IMR-90 (cell line): Measurements from ENCODE around the gene AICDA. TPM values are rescaled to one million over a fixed set of nuclear protein-coding genes. Genes with fewer than 3 reads are reported as not detected.

Experiments used
- ATAC-seq: fragments of 200-7000 bp; cut with Tn5 transposase; 2 replicates; pipeline ENCODE4 v1.9.1; 2020; ENCODE audit warnings: low read depth, mild to moderate bottlenecking, moderate library complexity
- BruUV-seq: library from RNA; stranded (reverse); fragments of 400-500 nt; replicated peaks from 2 replicates; lab custom pipeline; 2021; lab: Mats Ljungman, UMichigan
- CTCF ChIA-PET: fragments of 300-600 bp; formaldehyde crosslinking; extraction: SDS; loops from one replicate; lab custom pipeline; 2021; ENCODE audit warnings: antibody characterized with exemption; lab: Yijun Ruan, JAX
- POLR2A ChIA-PET: fragments of 300-600 bp; sonication (Branson Sonifier 250); formaldehyde crosslinking; loops from one replicate; lab custom pipeline; 2022; ENCODE audit warnings: antibody characterized with exemption; ENCODE audit not compliant: unreplicated experiment; lab: Charles Lee
- DNase-seq: peaks from one replicate; pipeline ENCODE4 v3.0.0; 2013
- H2AFZ ChIP-seq: replicated peaks from 2 replicates; pipeline ENCODE3; 2013; ENCODE audit warnings: low read length, mild to moderate bottlenecking; ENCODE audit not compliant: poor library complexity
- H2AK5ac ChIP-seq: 2 replicates; pipeline ENCODE4 v1.6.1; 2013; ENCODE audit warnings: low read depth, low read length, inconsistent platforms
- H2AK9ac ChIP-seq: replicated peaks from 2 replicates; pipeline ENCODE3; 2013; ENCODE audit warnings: mild to moderate bottlenecking, low read depth, low read length, moderate library complexity; ENCODE audit not compliant: poor library complexity
- H2BK120ac ChIP-seq: 2 replicates; pipeline ENCODE4 v1.6.1; 2013; ENCODE audit warnings: low read depth, low read length, inconsistent platforms
- H2BK15ac ChIP-seq: 3 replicates; pipeline ENCODE4 v1.6.1; 2013; ENCODE audit warnings: low read depth, low read length, inconsistent platforms
- H2BK20ac ChIP-seq: 2 replicates; pipeline ENCODE4 v1.6.1; 2013; ENCODE audit warnings: low read depth, mild to moderate bottlenecking, inconsistent platforms, low read length, moderate library complexity
- H2BK5ac ChIP-seq: 2 replicates; pipeline ENCODE4 v1.6.1; 2013; ENCODE audit warnings: mild to moderate bottlenecking, low read depth, low read length, inconsistent platforms; ENCODE audit not compliant: poor library complexity, severe bottlenecking
- H3K14ac ChIP-seq: replicated peaks from 2 replicates; pipeline ENCODE4 v1.6.1; 2013; ENCODE audit warnings: low read depth, low read length, inconsistent platforms
- H3K18ac ChIP-seq: 2 replicates; pipeline ENCODE4 v1.6.1; 2013; ENCODE audit warnings: low read depth, low read length, control low read depth
- H3K23ac ChIP-seq: 2 replicates; pipeline ENCODE4 v1.6.1; 2013; ENCODE audit warnings: low read depth, low read length, inconsistent platforms
- H3K27ac ChIP-seq: 2 replicates; pipeline ENCODE4 v1.5.1; 2013; ENCODE audit warnings: mild to moderate bottlenecking, control low read depth, low read length; ENCODE audit not compliant: insufficient read depth
- H3K27me3 ChIP-seq: 2 replicates; pipeline ENCODE4 v1.6.1; 2013; ENCODE audit warnings: low read length; ENCODE audit not compliant: control insufficient read depth, insufficient read depth
- H3K36me3 ChIP-seq: 2 replicates; pipeline ENCODE4 v1.6.1; 2013; ENCODE audit warnings: low read length, mixed read lengths; ENCODE audit not compliant: control insufficient read depth, insufficient read depth
- H3K4ac ChIP-seq: 2 replicates; pipeline ENCODE4 v1.6.1; 2013; ENCODE audit warnings: low read depth, low read length, inconsistent platforms
- H3K4me1 ChIP-seq: 2 replicates; pipeline ENCODE4 v1.6.1; 2013; ENCODE audit warnings: low read length, mixed read lengths; ENCODE audit not compliant: control insufficient read depth, insufficient read depth
- H3K4me2 ChIP-seq: 2 replicates; pipeline ENCODE4 v1.6.1; 2013; ENCODE audit warnings: low read depth, mild to moderate bottlenecking, control low read depth, low read length, moderate library complexity
- H3K4me3 ChIP-seq: 2 replicates; pipeline ENCODE4 v1.5.1; 2013; ENCODE audit warnings: low read depth, mild to moderate bottlenecking, control low read depth, low read length, moderate library complexity; ENCODE audit not compliant: insufficient read depth
- H3K56ac ChIP-seq: 2 replicates; pipeline ENCODE4 v1.6.1; 2013; ENCODE audit warnings: low read length, inconsistent platforms; ENCODE audit not compliant: insufficient read depth; ENCODE audit errors: extremely low read depth
- H3K79me1 ChIP-seq, 2 experiments: 2 replicates each; pipeline ENCODE4 v1.6.1; 2013; ENCODE audit warnings: low read length in 2 of 2, inconsistent platforms in 1 of 2, low read depth in 1 of 2
- H3K9ac ChIP-seq: 2 replicates; pipeline ENCODE4 v1.6.1; 2013; ENCODE audit warnings: low read depth, low read length, control low read depth
- H3K9me1 ChIP-seq: 2 replicates; pipeline ENCODE4 v1.6.1; 2013; ENCODE audit warnings: low read length, inconsistent platforms; ENCODE audit not compliant: insufficient read depth
- H3K9me3 ChIP-seq: 2 replicates; pipeline ENCODE4 v1.6.1; 2013; ENCODE audit warnings: low read length; ENCODE audit not compliant: control insufficient read depth, insufficient read depth
- H4K20me1 ChIP-seq: 2 replicates; pipeline ENCODE4 v1.6.1; 2013; ENCODE audit warnings: low read length, inconsistent platforms; ENCODE audit not compliant: insufficient read depth
- H4K5ac ChIP-seq: 2 replicates; pipeline ENCODE4 v1.6.1; 2013; ENCODE audit warnings: mild to moderate bottlenecking, low read depth, low read length, control low read depth
- H4K8ac ChIP-seq, 2 experiments: 2 replicates each; pipeline ENCODE4 v1.6.1; 2013; ENCODE audit warnings: low read depth in 2 of 2, low read length in 2 of 2, control low read depth in 1 of 2, inconsistent platforms in 1 of 2
- H4K91ac ChIP-seq: 2 replicates; pipeline ENCODE4 v1.6.1; 2013; ENCODE audit warnings: low read depth, low read length, inconsistent platforms; ENCODE audit not compliant: insufficient read depth
- BHLHE40 ChIP-seq: fragments of 150-350 bp; IDR thresholded peaks from 2 replicates; pipeline ENCODE4 v1.6.1; 2016; ENCODE audit warnings: mild to moderate bottlenecking, low read depth, low read length
- CEBPB ChIP-seq: IDR thresholded peaks from 2 replicates; pipeline ENCODE4 v1.6.1; 2012; ENCODE audit warnings: low read depth, low read length, improper control_type of control experiment
- CHD1 ChIP-seq: IDR thresholded peaks from 2 replicates; pipeline ENCODE4 v1.6.1; 2012; ENCODE audit warnings: low read depth, low read length, improper control_type of control experiment
- CTCF ChIP-seq: conservative IDR thresholded peaks from 2 replicates; pipeline ENCODE4 v1.5.1; 2012; ENCODE audit warnings: mild to moderate bottlenecking, low read depth, low read length, improper control_type of control experiment
- FOS ChIP-seq: fragments of 150-350 bp; IDR thresholded peaks from 2 replicates; pipeline ENCODE4 v1.6.1; 2016; ENCODE audit warnings: low read depth, low read length
- MAFK ChIP-seq: IDR thresholded peaks from 2 replicates; pipeline ENCODE4 v1.6.1; 2012; ENCODE audit warnings: low read depth, low read length, improper control_type of control experiment
- MAZ ChIP-seq: IDR thresholded peaks from 2 replicates; pipeline ENCODE4 v1.6.1; 2012; ENCODE audit warnings: low read depth, mild to moderate bottlenecking, low read length, improper control_type of control experiment, moderate library complexity, borderline replicate concordance
- MXI1 ChIP-seq: IDR thresholded peaks from 2 replicates; pipeline ENCODE4 v1.6.1; 2012; ENCODE audit warnings: low read depth, mild to moderate bottlenecking, low read length, moderate library complexity, borderline replicate concordance
- NFE2L2 ChIP-seq: fragments of 150-350 bp; IDR thresholded peaks from 2 replicates; pipeline ENCODE4 v1.6.1; 2016; ENCODE audit warnings: low read depth, mild to moderate bottlenecking, low read length
- POLR2A ChIP-seq: IDR thresholded peaks from 2 replicates; pipeline ENCODE4 v1.6.1; 2012; ENCODE audit warnings: mild to moderate bottlenecking, low read depth, low read length
- RAD21 ChIP-seq: IDR thresholded peaks from 2 replicates; pipeline ENCODE4 v1.6.1; 2012; ENCODE audit warnings: low read length, improper control_type of control experiment
- RFX5 ChIP-seq: IDR thresholded peaks from 2 replicates; pipeline ENCODE4 v1.8.0; 2012; ENCODE audit warnings: low read depth, mild to moderate bottlenecking, low read length, moderate library complexity
- SMC3 ChIP-seq: fragments of 150-350 bp; IDR thresholded peaks from 2 replicates; pipeline ENCODE4 v1.6.1; 2016; ENCODE audit warnings: low read depth, mild to moderate bottlenecking, antibody characterized with exemption, low read length, moderate library complexity
- WGBS, 2 experiments: methylation state at CpG; one replicate each; pipeline versions ENCODE4 v1.1.5 to v1.1.7; 2013; ENCODE audit warnings: missing lambda C conversion rate in 2 of 2; ENCODE audit not compliant: insufficient read length in 1 of 2; ENCODE audit errors: extremely low coverage in 2 of 2; 5-methylcytosine and 5-hydroxymethylcytosine counted together
- dilution Hi-C: fragments of 300-500 bp; cut with HindIII; formaldehyde crosslinking; loops from one replicate; pipeline ENCODE4 v1.14.3; 2018; ENCODE audit warnings: low sequenced_read_pairs; ENCODE audit not compliant: unreplicated experiment
- in situ Hi-C: fragments of 300-500 bp; cut with MboI; formaldehyde crosslinking; loops from 3 replicates; pipeline ENCODE4 v1.14.3; 2019; ENCODE audit warnings: low sequenced_read_pairs, inconsistent platforms, mixed read lengths
- intact Hi-C: fragments of 100-400 bp; cut with micrococcal nuclease; formaldehyde crosslinking; loops from 2 replicates; pipeline ENCODE4 v1.10.0; 2022
- polyA plus RNA-seq, 3 experiments: library from polyadenylated mRNA; depleted of rRNA; stranded (reverse); fragments of >200 nt; gene quantifications; 2 replicates each; pipeline ENCODE4 v1.2.3, GENCODE V29; 2012; ENCODE audit warnings: low replicate concordance in 1 of 3
- total RNA-seq: library from RNA; depleted of rRNA; stranded (reverse); fragments of >200 nt; gene quantifications from 2 replicates; pipeline ENCODE4 v1.2.3, GENCODE V29; 2012
- TF ChIP-seq, protein P1 (sequence below): fragments of 150-350 bp; IDR thresholded peaks from 2 replicates; pipeline ENCODE4 v1.6.1; 2017; ENCODE audit warnings: mild to moderate bottlenecking, antibody characterized with exemption, low read length, low read depth
- TF ChIP-seq, protein P2 (sequence below): fragments of 150-350 bp; IDR thresholded peaks from 2 replicates; pipeline ENCODE4 v1.6.1; 2016; ENCODE audit warnings: low read depth, mild to moderate bottlenecking, low read length, moderate library complexity, borderline replicate concordance

The AICDA gene
- total and polyA plus RNA-seq, 2 of the 4 experiments (the other 2 are of a cell fraction) = not detected

GRCh38 chr12:8584004-8584403 lies 28.7 kb downstream of the AICDA start:
- no CpG with 5 or more reads among the region's 7 CpGs for WGBS, 2 experiments

More at GRCh38 chr12:8584004-8584403, 28.7 kb downstream of the AICDA start:
- H3K36me3 ChIP-seq = no peaks in the 10 kb centered on the region
- intact Hi-C loops (no loop called here), dilution Hi-C loops (no loop called here), in situ Hi-C loops (no loop called here)
- CTCF ChIA-PET = no interaction called here
- TF ChIP-seq, protein P1, sequence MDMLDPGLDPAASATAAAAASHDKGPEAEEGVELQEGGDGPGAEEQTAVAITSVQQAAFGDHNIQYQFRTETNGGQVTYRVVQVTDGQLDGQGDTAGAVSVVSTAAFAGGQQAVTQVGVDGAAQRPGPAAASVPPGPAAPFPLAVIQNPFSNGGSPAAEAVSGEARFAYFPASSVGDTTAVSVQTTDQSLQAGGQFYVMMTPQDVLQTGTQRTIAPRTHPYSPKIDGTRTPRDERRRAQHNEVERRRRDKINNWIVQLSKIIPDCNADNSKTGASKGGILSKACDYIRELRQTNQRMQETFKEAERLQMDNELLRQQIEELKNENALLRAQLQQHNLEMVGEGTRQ = no peak
- TF ChIP-seq SMC3 = no peak
- TF ChIP-seq CTCF = no peak
- no peak for TF ChIP-seq RFX5
- TF ChIP-seq, protein P2, sequence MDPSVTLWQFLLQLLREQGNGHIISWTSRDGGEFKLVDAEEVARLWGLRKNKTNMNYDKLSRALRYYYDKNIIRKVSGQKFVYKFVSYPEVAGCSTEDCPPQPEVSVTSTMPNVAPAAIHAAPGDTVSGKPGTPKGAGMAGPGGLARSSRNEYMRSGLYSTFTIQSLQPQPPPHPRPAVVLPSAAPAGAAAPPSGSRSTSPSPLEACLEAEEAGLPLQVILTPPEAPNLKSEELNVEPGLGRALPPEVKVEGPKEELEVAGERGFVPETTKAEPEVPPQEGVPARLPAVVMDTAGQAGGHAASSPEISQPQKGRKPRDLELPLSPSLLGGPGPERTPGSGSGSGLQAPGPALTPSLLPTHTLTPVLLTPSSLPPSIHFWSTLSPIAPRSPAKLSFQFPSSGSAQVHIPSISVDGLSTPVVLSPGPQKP = no peak
- no peak for TF ChIP-seq BHLHE40
- TF ChIP-seq FOS = no peak
- no peak for TF ChIP-seq CHD1
- no peak for TF ChIP-seq MAFK
- no peak for TF ChIP-seq MXI1
- no peak for TF ChIP-seq NFE2L2
- no peak for TF ChIP-seq MAZ
- TF ChIP-seq CEBPB = no peak
- no peak for TF ChIP-seq POLR2A
- no peak for TF ChIP-seq RAD21
- no peaks in the 10 kb centered on the region for H3K79me1 ChIP-seq
- H2AFZ ChIP-seq = no peak overlapping the region
- POLR2A ChIA-PET = no interaction called here
- no peak overlapping the region for H3K9ac ChIP-seq
- H3K14ac ChIP-seq = no peak overlapping the region
- no peak overlapping the region for H4K8ac ChIP-seq
- H2BK5ac ChIP-seq = no peak overlapping the region
- no peak overlapping the region for H2AK5ac ChIP-seq
- H2BK15ac ChIP-seq = no peak overlapping the region
- H2AK9ac ChIP-seq = no peak overlapping the region
- H3K27me3 ChIP-seq = no peaks in the 10 kb centered on the region
- H3K9me3 ChIP-seq = peaks cover 4% of the 10 kb centered on the region; the same call in 1 of the 2 replicates
- H2BK20ac ChIP-seq = no peak overlapping the region
- no peak overlapping the region for H3K23ac ChIP-seq
- no peak overlapping the region for H3K18ac ChIP-seq
- no peaks in the 10 kb centered on the region for H3K4me1 ChIP-seq
- ATAC-seq (no peak), DNase-seq (no peak)
- H4K20me1 ChIP-seq = no peaks in the 10 kb centered on the region
- no peak overlapping the region for H2BK120ac ChIP-seq
- no peak overlapping the region for H3K4ac ChIP-seq
- no peak overlapping the region for H3K4me2 ChIP-seq
- no peak overlapping the region for H3K27ac ChIP-seq
- H3K9me1 ChIP-seq = no peaks in the 10 kb centered on the region
- no peak overlapping the region for H4K5ac ChIP-seq
- no peak overlapping the region for H4K91ac ChIP-seq
- no TSS peak for BruUV-seq
- H3K56ac ChIP-seq = no peak overlapping the region
- no peak overlapping the region for H3K4me3 ChIP-seq
